DMS153 (cell line): Measurements from ENCODE around the gene PROC.
"Not testable (repeated sequence)": the region's sequence is repeated elsewhere in the genome, so short reads cannot be mapped to it uniquely, and the experiment has no call there.

Experiments
- DNase-seq: peaks from one replicate; lab custom pipeline; 2025; lab: John Stamatoyannopoulos, UW

Gene PROC

GRCh38 chr2:127427376-127428056 is 9.3 kb downstream of the PROC start:
- no peak for DNase-seq

- no peak for DNase-seq
Measured at GRCh38 chr2:127428057-127428814, 10.0 kb downstream of the PROC start.

GRCh38 chr2:127428815-127429109 is 10.5 kb downstream of the PROC start:
- no peak for DNase-seq

GRCh38 chr2:127429291-127429690 is 11.1 kb downstream of the PROC start:
- DNase-seq = no peak

GRCh38 chr2:127429844-127430425 is 11.7 kb downstream of the PROC start:
- no peak for DNase-seq

- DNase-seq = no peak
Measured at GRCh38 chr2:127431408-127432023, 13.3 kb downstream of the PROC start.

- no peak for DNase-seq
Measured at GRCh38 chr2:127434515-127434914, 16.3 kb downstream of the PROC start.

GRCh38 chr2:127437056-127437455 is 18.8 kb downstream of the PROC start:
- DNase-seq = no peak

- DNase-seq = no peak
Measured at GRCh38 chr2:127437781-127438726, 19.8 kb downstream of the PROC start.

- DNase-seq = no peak
Measured at GRCh38 chr2:127439343-127439742, 21.1 kb downstream of the PROC start.

GRCh38 chr2:127448526-127448925 is 30.3 kb downstream of the PROC start:
- no peak for DNase-seq

- DNase-seq = no peak
Measured at GRCh38 chr2:127449414-127449813, 31.2 kb downstream of the PROC start.

- DNase-seq = no peak
Measured at GRCh38 chr2:127449898-127450297, 31.7 kb downstream of the PROC start.

- no peak for DNase-seq
Measured at GRCh38 chr2:127451981-127452380, 33.8 kb downstream of the PROC start.

GRCh38 chr2:127452423-127452822 is 34.2 kb downstream of the PROC start:
- DNase-seq = not testable (repeated sequence)

- DNase-seq = no peak
Measured at GRCh38 chr2:127453013-127453391, 34.8 kb downstream of the PROC start.

GRCh38 chr2:127453392-127454171 is 35.4 kb downstream of the PROC start:
- no peak for DNase-seq

GRCh38 chr2:127454595-127455565 is 36.7 kb downstream of the PROC start:
- DNase-seq = no peak

- no peak for DNase-seq
Measured at GRCh38 chr2:127455566-127456493, 37.6 kb downstream of the PROC start.
